ENCODE results near the gene CFI. TPM values are rescaled to one million over a fixed set of nuclear protein-coding genes. Genes with fewer than 3 reads are reported as not detected.
A peak's percentile ranks its signal among the peaks of the same experiment; 100 is the strongest.

CFI gene
- total and polyA plus RNA-seq, 9 of the 15 experiments (the other 6 are each of a cell fraction or from before 2014, with no cell fraction given), result 0.30 to 8.4 (median 0.95) TPM

GRCh38 chr4:109730619-109731545, 70.9 kb downstream of the CFI start (continued):
- TF ChIP-seq CHAMP1 (IDR thresholded peaks at IDR 0.05) (0 out of 2 replicates have a peak, but pooled peaks have one; percentile 47), BDP1 (IDR thresholded peaks at IDR 0.05; ENCODE audit: insufficient read depth, insufficient read length) (no peak), NCOR1 (IDR thresholded peaks at IDR 0.05) (0 out of 2 replicates have a peak, but pooled peaks have one; percentile 23), TARDBP (IDR thresholded peaks at IDR 0.05) (no peak), SPI1 (IDR thresholded peaks at IDR 0.05; ENCODE audit: borderline replicate concordance, low read depth, low read length) (no peak), CHD1 (IDR thresholded peaks at IDR 0.05; ENCODE audit: low read length) (peak; percentile 1), LEF1 (IDR thresholded peaks at IDR 0.05) (no peak; the same call in 1 of the 2 replicates), FOXJ2 (tag; IDR thresholded peaks at IDR 0.05) (peak; percentile 25; the same call in 1 of the 2 replicates), CBX1 (IDR thresholded peaks at IDR 0.05; ENCODE audit: low read depth) (peak; percentile 59; the same call in 1 of the 2 replicates), NKRF (IDR thresholded peaks at IDR 0.05; ENCODE audit: borderline replicate concordance) (0 out of 2 replicates have a peak, but pooled peaks have one; percentile 12), ZNF431 (CRISPR knock-in tag; IDR thresholded peaks at IDR 0.05) (no peak), SP1 (CRISPR knock-in tag; IDR thresholded peaks at IDR 0.05) (peak; percentile 40), GTF3C2 (IDR thresholded peaks at IDR 0.05; ENCODE audit: borderline replicate concordance, extremely low read depth, insufficient read length) (peak; percentile 55), ZNF644 (tag; IDR thresholded peaks at IDR 0.05; ENCODE audit: low read depth) (peak; percentile 73; the same call in 1 of the 2 replicates), ADNP (tag; IDR thresholded peaks at IDR 0.05) (peak; percentile 100), TBP (optimal IDR thresholded peaks at IDR 0.05; ENCODE audit: low read depth, low read length) (peak; percentile 45), MEF2A (IDR thresholded peaks at IDR 0.05; ENCODE audit: control insufficient read depth, low read depth, low read length) (peak; percentile 89), SOX6 (IDR thresholded peaks at IDR 0.05) (peak; percentile 53; the same call in 1 of the 2 replicates)
- TF ChIP-seq, protein P1, sequence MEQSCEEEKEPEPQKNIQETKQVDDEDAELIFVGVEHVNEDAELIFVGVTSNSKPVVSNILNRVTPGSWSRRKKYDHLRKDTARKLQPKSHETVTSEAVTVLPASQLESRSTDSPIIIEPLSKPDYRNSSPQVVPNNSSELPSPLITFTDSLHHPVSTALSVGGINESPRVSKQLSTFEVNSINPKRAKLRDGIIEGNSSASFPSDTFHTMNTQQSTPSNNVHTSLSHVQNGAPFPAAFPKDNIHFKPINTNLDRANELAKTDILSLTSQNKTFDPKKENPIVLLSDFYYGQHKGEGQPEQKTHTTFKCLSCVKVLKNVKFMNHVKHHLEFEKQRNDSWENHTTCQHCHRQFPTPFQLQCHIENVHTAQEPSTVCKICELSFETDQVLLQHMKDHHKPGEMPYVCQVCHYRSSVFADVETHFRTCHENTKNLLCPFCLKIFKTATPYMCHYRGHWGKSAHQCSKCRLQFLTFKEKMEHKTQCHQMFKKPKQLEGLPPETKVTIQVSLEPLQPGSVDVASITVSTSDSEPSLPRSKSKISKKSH (CRISPR knock-in tag; IDR thresholded peaks at IDR 0.05), result no peak

Data from K562 (cell line).